Measurements from ENCODE around the gene VTA1. TPM values are rescaled to one million over a fixed set of nuclear protein-coding genes. Genes with fewer than 3 reads are reported as not detected.

Gene VTA1
- total and polyA plus RNA-seq, 2 donors (not counting 1 experiment from before 2014, with no cell fraction given), result 19.8 to 27.9 TPM

DNA sequence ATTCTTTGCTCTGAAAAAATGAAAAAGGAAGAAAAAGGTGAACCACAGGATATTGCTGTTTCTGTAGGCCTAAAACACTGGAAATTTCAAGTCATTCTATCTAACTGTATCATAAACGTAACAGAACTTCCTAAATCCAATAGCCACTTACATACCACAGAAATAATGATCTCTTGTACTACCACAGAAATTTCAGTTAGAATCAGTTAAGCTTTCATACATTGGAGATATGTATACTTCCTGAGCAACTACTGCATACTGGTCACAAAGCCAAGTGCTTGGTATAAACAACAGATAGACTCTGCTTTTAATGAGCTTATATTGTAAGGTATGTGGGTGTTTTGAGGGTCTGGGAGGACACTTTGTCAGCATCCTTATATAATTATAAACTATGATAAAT, 38.6 kb downstream of the VTA1 start:
- TF ChIP-seq, protein P1, sequence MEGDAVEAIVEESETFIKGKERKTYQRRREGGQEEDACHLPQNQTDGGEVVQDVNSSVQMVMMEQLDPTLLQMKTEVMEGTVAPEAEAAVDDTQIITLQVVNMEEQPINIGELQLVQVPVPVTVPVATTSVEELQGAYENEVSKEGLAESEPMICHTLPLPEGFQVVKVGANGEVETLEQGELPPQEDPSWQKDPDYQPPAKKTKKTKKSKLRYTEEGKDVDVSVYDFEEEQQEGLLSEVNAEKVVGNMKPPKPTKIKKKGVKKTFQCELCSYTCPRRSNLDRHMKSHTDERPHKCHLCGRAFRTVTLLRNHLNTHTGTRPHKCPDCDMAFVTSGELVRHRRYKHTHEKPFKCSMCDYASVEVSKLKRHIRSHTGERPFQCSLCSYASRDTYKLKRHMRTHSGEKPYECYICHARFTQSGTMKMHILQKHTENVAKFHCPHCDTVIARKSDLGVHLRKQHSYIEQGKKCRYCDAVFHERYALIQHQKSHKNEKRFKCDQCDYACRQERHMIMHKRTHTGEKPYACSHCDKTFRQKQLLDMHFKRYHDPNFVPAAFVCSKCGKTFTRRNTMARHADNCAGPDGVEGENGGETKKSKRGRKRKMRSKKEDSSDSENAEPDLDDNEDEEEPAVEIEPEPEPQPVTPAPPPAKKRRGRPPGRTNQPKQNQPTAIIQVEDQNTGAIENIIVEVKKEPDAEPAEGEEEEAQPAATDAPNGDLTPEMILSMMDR (IDR thresholded peaks at IDR 0.05), result no peak
- TF ChIP-seq EZH2 (IDR thresholded peaks at IDR 0.05; ENCODE audit: borderline replicate concordance, insufficient read depth, low read depth, low read length, poor library complexity, severe bottlenecking), result no peak
- Histone ChIP-seq H3K27me3 (replicated peaks in 1 of 4; ENCODE audit: control extremely low read depth in 1 of 4, control insufficient read depth in 3 of 4, insufficient read depth in 4 of 4, low read length in 3 of 4) (no peaks in the 10 kb centered on the region), H3K4me2 (replicated peaks; ENCODE audit: low read depth, low read length, poor library complexity, severe bottlenecking) (no peak overlapping the region), H3K4me1 (ENCODE audit: control insufficient read depth in 2 of 2, insufficient read depth in 2 of 2, low read length in 2 of 2) (no peaks in the 10 kb centered on the region), H3K36me3 (replicated peaks in 1 of 2; ENCODE audit: control extremely low read depth in 1 of 2, control insufficient read depth in 1 of 2, extremely low read depth in 1 of 2, insufficient read depth in 2 of 2, low read length in 1 of 2) (peaks cover 0 to 7% of the 10 kb centered on the region in 2 experiments), H3K9me3 (ENCODE audit: control extremely low read depth in 1 of 3, control insufficient read depth in 2 of 3, insufficient read depth in 1 of 3, low read length in 2 of 3) (no peaks in the 10 kb centered on the region), H3K27ac (ENCODE audit: low read length in 2 of 2) (no peak overlapping the region), H3K9ac (ENCODE audit: low read length) (no peak overlapping the region), H2AFZ (ENCODE audit: insufficient read depth, low read depth, low read length, poor library complexity, severe bottlenecking) (no peak overlapping the region), H3K4me3 (ENCODE audit: control extremely low read depth in 1 of 5, extremely low read depth in 1 of 5, insufficient read depth in 1 of 5, low read depth in 2 of 5, low read length in 4 of 5) (no peak overlapping the region), H4K20me1 (ENCODE audit: control insufficient read depth, insufficient read depth, low read length, poor library complexity, severe bottlenecking) (no peaks in the 10 kb centered on the region), H3K79me2 (ENCODE audit: control insufficient read depth, insufficient read depth, low read length) (no peaks in the 10 kb centered on the region)
- Mint-ChIP-seq H3K4me1 (peaks cover 8% of the 10 kb centered on the region), H3K27me3 (no peaks in the 10 kb centered on the region), H3K9me3 (ENCODE audit: insufficient read depth) (no peaks in the 10 kb centered on the region), H3K27ac (no peak overlapping the region), H3K4me3 (no peak overlapping the region)
- no CpG with 5 or more reads among the region's 1 CpG for WGBS (ENCODE audit: insufficient coverage)
- intact Hi-C loops (cut with micrococcal nuclease), result no loop called here
- CTCF ChIA-PET, result interaction anchor here (1.3 kb wide), 1 partner anchor 39 kb away, joined by 4 read pairs; the partner anchor contains the start of genes NMBR and VTA1
- DNase-seq, result no peak
- POLR2A ChIA-PET, result no interaction called here
- no peak for ATAC-seq (ENCODE audit: low read depth)

DNA sequence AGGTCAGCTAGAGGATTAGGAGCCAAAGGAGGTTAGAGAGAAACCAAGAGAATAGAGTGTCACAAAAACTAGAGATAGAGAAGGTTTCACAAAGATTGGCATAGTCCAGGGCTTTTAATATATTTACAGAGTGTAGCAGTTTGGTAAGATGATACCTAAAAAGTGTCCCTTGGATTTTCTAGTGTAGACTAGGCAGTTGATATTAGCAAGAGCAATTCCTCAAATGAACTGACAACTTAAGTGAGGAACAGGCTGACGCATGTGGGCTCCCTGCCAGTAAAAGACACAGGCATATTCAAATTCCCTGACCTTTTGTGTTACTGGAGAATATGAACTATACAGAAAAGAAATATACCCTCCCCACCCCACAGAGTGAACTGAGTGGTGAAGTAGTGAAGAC, 40.1 kb downstream of the VTA1 start:
- Mint-ChIP-seq H3K4me1 (peaks cover 8% of the 10 kb centered on the region), H3K4me3 (no peak overlapping the region), H3K27ac (no peak overlapping the region), H3K9me3 (ENCODE audit: insufficient read depth) (no peaks in the 10 kb centered on the region), H3K27me3 (no peaks in the 10 kb centered on the region)
- Histone ChIP-seq H4K20me1 (ENCODE audit: control insufficient read depth, insufficient read depth, low read length, poor library complexity, severe bottlenecking) (no peaks in the 10 kb centered on the region), H3K9me3 (ENCODE audit: control extremely low read depth in 1 of 3, control insufficient read depth in 2 of 3, insufficient read depth in 1 of 3, low read length in 2 of 3) (no peaks in the 10 kb centered on the region), H3K36me3 (replicated peaks in 1 of 2; ENCODE audit: control extremely low read depth in 1 of 2, control insufficient read depth in 1 of 2, extremely low read depth in 1 of 2, insufficient read depth in 2 of 2, low read length in 1 of 2) (peaks cover 4 to 7% of the 10 kb centered on the region in 2 experiments), H3K79me2 (ENCODE audit: control insufficient read depth, insufficient read depth, low read length) (no peaks in the 10 kb centered on the region), H3K4me3 (ENCODE audit: control extremely low read depth in 1 of 5, extremely low read depth in 1 of 5, insufficient read depth in 1 of 5, low read depth in 2 of 5, low read length in 4 of 5) (no peak overlapping the region), H3K4me2 (replicated peaks; ENCODE audit: low read depth, low read length, poor library complexity, severe bottlenecking) (no peak overlapping the region), H3K4me1 (ENCODE audit: control insufficient read depth in 2 of 2, insufficient read depth in 2 of 2, low read length in 2 of 2) (no peaks in the 10 kb centered on the region), H3K27ac (ENCODE audit: low read length in 2 of 2) (no peak overlapping the region), H3K27me3 (replicated peaks in 1 of 4; ENCODE audit: control extremely low read depth in 1 of 4, control insufficient read depth in 3 of 4, insufficient read depth in 4 of 4, low read length in 3 of 4) (no peaks in the 10 kb centered on the region), H2AFZ (ENCODE audit: insufficient read depth, low read depth, low read length, poor library complexity, severe bottlenecking) (no peak overlapping the region), H3K9ac (ENCODE audit: low read length) (no peak overlapping the region)
- intact Hi-C loops (cut with micrococcal nuclease), result no loop called here
- no peak for DNase-seq
- CTCF ChIA-PET, result no interaction called here
- no CpG with 5 or more reads among the region's 1 CpG for WGBS (ENCODE audit: insufficient coverage)
- no peak for TF ChIP-seq EZH2 (IDR thresholded peaks at IDR 0.05; ENCODE audit: borderline replicate concordance, insufficient read depth, low read depth, low read length, poor library complexity, severe bottlenecking)
- TF ChIP-seq, protein P1 (IDR thresholded peaks at IDR 0.05), result no peak
- POLR2A ChIA-PET, result no interaction called here
- no peak for ATAC-seq (ENCODE audit: low read depth)
